ENCODE measurements around the gene BLOC1S1. TPM values are rescaled to one million over a fixed set of nuclear protein-coding genes. Genes with fewer than 3 reads are reported as not detected.

The BLOC1S1 gene
- total and polyA plus RNA-seq, 2 of the 4 experiments (the other 2 are of a cell fraction) = 128 to 285 TPM

DNA sequence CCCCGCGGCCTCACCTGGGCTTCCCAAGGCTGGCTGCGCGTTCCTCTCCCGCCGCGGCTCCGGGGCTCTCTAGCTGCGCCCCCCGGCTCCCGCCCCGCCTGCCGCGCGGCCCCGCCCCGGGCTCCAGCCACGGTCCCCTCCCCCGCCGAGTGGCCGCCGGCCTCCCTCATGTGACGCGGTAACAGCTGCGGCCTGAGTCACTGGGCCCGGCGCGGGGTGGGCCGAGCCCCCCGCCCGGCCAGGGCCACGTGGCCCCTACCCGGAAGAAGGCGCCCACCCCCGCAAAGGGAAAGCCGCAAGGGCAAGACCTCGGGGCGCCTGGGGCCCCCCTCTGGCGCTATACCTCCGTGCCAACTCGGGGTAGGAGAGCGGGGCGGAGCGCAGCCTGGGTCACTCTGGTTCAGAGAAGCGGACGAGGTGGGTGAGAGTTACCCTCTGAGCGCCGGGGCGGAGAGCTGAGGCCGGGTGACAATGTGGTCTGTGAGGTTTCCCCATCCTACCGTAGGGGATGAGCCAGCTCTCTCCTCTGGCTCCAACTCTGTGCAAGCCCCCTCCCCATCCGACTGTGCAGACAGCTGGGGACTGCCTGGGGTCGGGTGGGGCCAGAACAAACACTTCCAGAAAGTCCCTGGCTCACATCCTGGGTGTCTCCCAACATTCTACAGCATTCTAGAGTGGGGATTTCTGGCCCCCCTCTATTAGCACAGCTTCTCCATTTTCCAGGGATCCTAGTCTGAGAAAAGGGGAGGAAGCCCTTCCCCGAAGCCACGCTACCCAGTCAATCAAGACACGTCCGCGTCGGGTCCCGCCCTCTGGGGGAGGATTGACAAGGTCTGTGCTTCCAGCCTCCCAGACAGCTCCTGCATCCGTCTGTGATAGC lies 13.3 kb downstream of the BLOC1S1 start, which contains the start of gene CD63:
Gene CD63 (minus strand): TSS at position 71 of the 880 bp plus-strand sequence. CDS start 668 bp downstream, outside the sequence.
- peak within 1 kb of the TSS; percentile 99 for H2BK5ac ChIP-seq (ENCODE audit: low read depth, low read length, poor library complexity, severe bottlenecking)
- ATAC-seq (ENCODE audit: low read depth) = peak; percentile 68
- CTCF ChIA-PET = interaction anchor here (0.6 to 2.0 kb wide), 4 partner anchors 9 to 74 kb away, joined by 3 to 16 read pairs (median 3); no protein-coding TSS in a partner anchor
- H3K18ac ChIP-seq (ENCODE audit: low read depth, low read length) = peak within 1 kb of the TSS; percentile 87
- H2BK15ac ChIP-seq (ENCODE audit: low read depth, low read length) = peak within 1 kb of the TSS; percentile 97; the same call in 2 of the 3 replicates
- peak within 1 kb of the TSS; percentile 94 for H2AFZ ChIP-seq (replicated peaks; ENCODE audit: low read length, poor library complexity)
- H3K4me3 ChIP-seq (ENCODE audit: insufficient read depth, low read depth, low read length) = peak within 1 kb of the TSS; percentile 90
- H3K9ac ChIP-seq (ENCODE audit: low read depth, low read length) = peak within 1 kb of the TSS; percentile 94
- peak within 1 kb of the TSS; percentile 100 for H4K91ac ChIP-seq (ENCODE audit: insufficient read depth, low read depth, low read length)
- peaks cover 30% of the 10 kb centered on the region for H3K36me3 ChIP-seq (ENCODE audit: control insufficient read depth, insufficient read depth, low read length)
- H3K4me1 ChIP-seq (ENCODE audit: control insufficient read depth, insufficient read depth, low read length) = peaks cover 8% of the 10 kb centered on the region
- H3K27ac ChIP-seq (ENCODE audit: insufficient read depth, low read length) = peak within 1 kb of the TSS; percentile 98
- peak within 1 kb of the TSS; percentile 97 to 99 for H4K8ac ChIP-seq (ENCODE audit: low read depth in 2 of 2, low read length in 2 of 2)
- BruUV-seq (replicated peaks) = no TSS peak
- 0% methylated on average over 1 of the region's 61 CpGs; no CpG with 5 or more reads in 1 of the 2 experiments for WGBS, 2 experiments (ENCODE audit: extremely low coverage in 2 of 2, insufficient read length in 1 of 2)
- peak within 1 kb of the TSS; percentile 99 for H3K23ac ChIP-seq (ENCODE audit: low read depth, low read length)
- H3K56ac ChIP-seq (ENCODE audit: extremely low read depth, insufficient read depth, low read length) = peak within 1 kb of the TSS; percentile 98
- dilution Hi-C loops (cut with HindIII; ENCODE audit: low sequenced_read_pairs, unreplicated experiment) (no loop called here), intact Hi-C loops (cut with micrococcal nuclease) (no loop called here), in situ Hi-C loops (cut with MboI; ENCODE audit: low sequenced_read_pairs) (no loop called here)
- peaks cover 8 to 67% of the 10 kb centered on the region in 2 experiments for H3K79me1 ChIP-seq (ENCODE audit: low read depth in 1 of 2, low read length in 2 of 2)
- no peaks in the 10 kb centered on the region for H3K9me1 ChIP-seq (ENCODE audit: insufficient read depth, low read length)
- H2BK120ac ChIP-seq (ENCODE audit: low read depth, low read length) = peak within 1 kb of the TSS; percentile 98
- H4K5ac ChIP-seq (ENCODE audit: low read depth, low read length) = peak within 1 kb of the TSS; percentile 81
- peak within 1 kb of the TSS; percentile 100 for H2AK9ac ChIP-seq (replicated peaks; ENCODE audit: low read depth, low read length, poor library complexity)
- peak within 1 kb of the TSS; percentile 99 for H3K14ac ChIP-seq (replicated peaks; ENCODE audit: low read depth, low read length)
- no peaks in the 10 kb centered on the region for H3K9me3 ChIP-seq (ENCODE audit: control insufficient read depth, insufficient read depth, low read length)
- peaks cover 49% of the 10 kb centered on the region for H4K20me1 ChIP-seq (ENCODE audit: insufficient read depth, low read length)
- H3K4ac ChIP-seq (ENCODE audit: low read depth, low read length) = peak within 1 kb of the TSS; percentile 100
- POLR2A ChIA-PET (ENCODE audit: unreplicated experiment) = interaction anchor here (0.6 to 1.7 kb wide), 4 partner anchors 9 to 198 kb away, joined by 3 to 8 read pairs (median 6); partner anchors contain the start of genes PYM1 and RDH5
- peak within 1 kb of the TSS; percentile 94 for H3K4me2 ChIP-seq (ENCODE audit: low read depth, low read length)
- peak within 1 kb of the TSS; percentile 99 for H2AK5ac ChIP-seq (ENCODE audit: low read depth, low read length)
- no peaks in the 10 kb centered on the region for H3K27me3 ChIP-seq (ENCODE audit: control insufficient read depth, insufficient read depth, low read length)
- H2BK20ac ChIP-seq (ENCODE audit: low read depth, low read length) = peak within 1 kb of the TSS; percentile 82
- peak; percentile 94 for DNase-seq
- TF ChIP-seq FOS (IDR thresholded peaks at IDR 0.05; ENCODE audit: low read depth, low read length) = peak; percentile 92
- no peak for TF ChIP-seq MAFK (IDR thresholded peaks at IDR 0.05; ENCODE audit: low read depth, low read length)
- TF ChIP-seq RAD21 (IDR thresholded peaks at IDR 0.05; ENCODE audit: low read length) = no peak
- TF ChIP-seq BHLHE40 (IDR thresholded peaks at IDR 0.05; ENCODE audit: low read depth, low read length) = peak; percentile 78
- TF ChIP-seq POLR2A (IDR thresholded peaks at IDR 0.05; ENCODE audit: low read depth, low read length) = peak; percentile 92
- TF ChIP-seq, protein P1, sequence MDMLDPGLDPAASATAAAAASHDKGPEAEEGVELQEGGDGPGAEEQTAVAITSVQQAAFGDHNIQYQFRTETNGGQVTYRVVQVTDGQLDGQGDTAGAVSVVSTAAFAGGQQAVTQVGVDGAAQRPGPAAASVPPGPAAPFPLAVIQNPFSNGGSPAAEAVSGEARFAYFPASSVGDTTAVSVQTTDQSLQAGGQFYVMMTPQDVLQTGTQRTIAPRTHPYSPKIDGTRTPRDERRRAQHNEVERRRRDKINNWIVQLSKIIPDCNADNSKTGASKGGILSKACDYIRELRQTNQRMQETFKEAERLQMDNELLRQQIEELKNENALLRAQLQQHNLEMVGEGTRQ (IDR thresholded peaks at IDR 0.05; ENCODE audit: low read depth, low read length) = peak; percentile 97
- TF ChIP-seq MXI1 (IDR thresholded peaks at IDR 0.05; ENCODE audit: borderline replicate concordance, low read depth, low read length) = peak; percentile 74; the same call in 1 of the 2 replicates
- TF ChIP-seq MAZ (IDR thresholded peaks at IDR 0.05; ENCODE audit: borderline replicate concordance, low read depth, low read length) = peak; percentile 93
- no peak; the same call in 1 of the 2 replicates for TF ChIP-seq CEBPB (IDR thresholded peaks at IDR 0.05; ENCODE audit: low read depth, low read length)
- 0 out of 2 replicates have a peak, but pooled peaks have one; percentile 8 for TF ChIP-seq RFX5 (IDR thresholded peaks at IDR 0.05; ENCODE audit: low read depth, low read length)
- TF ChIP-seq, protein P2, sequence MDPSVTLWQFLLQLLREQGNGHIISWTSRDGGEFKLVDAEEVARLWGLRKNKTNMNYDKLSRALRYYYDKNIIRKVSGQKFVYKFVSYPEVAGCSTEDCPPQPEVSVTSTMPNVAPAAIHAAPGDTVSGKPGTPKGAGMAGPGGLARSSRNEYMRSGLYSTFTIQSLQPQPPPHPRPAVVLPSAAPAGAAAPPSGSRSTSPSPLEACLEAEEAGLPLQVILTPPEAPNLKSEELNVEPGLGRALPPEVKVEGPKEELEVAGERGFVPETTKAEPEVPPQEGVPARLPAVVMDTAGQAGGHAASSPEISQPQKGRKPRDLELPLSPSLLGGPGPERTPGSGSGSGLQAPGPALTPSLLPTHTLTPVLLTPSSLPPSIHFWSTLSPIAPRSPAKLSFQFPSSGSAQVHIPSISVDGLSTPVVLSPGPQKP (IDR thresholded peaks at IDR 0.05; ENCODE audit: borderline replicate concordance, low read depth, low read length) = no peak
- peak; percentile 30 for TF ChIP-seq RCOR1 (IDR thresholded peaks at IDR 0.05; ENCODE audit: insufficient replicate concordance, low read length)
- no peak for TF ChIP-seq NFE2L2 (IDR thresholded peaks at IDR 0.05; ENCODE audit: low read depth, low read length)
- TF ChIP-seq SMC3 (IDR thresholded peaks at IDR 0.05; ENCODE audit: low read depth, low read length) = no peak

All from IMR-90 (cell line).